Measurements from ENCODE around the gene DAB2IP.

GRCh38 chr9:121640491-121641223 is 10.8 kb upstream of the DAB2IP start:
- TF ChIP-seq NR1H2 (CRISPR knock-in tag; IDR thresholded peaks at IDR 0.05) (no peak), GABPB1 (CRISPR knock-in tag; IDR thresholded peaks at IDR 0.05) (no peak), RELA (CRISPR knock-in tag; IDR thresholded peaks at IDR 0.05; ENCODE audit: borderline replicate concordance) (no peak), RORB (CRISPR knock-in tag; IDR thresholded peaks at IDR 0.05) (no peak), SOX15 (CRISPR knock-in tag; IDR thresholded peaks at IDR 0.05) (no peak), FOXK1 (CRISPR knock-in tag; IDR thresholded peaks at IDR 0.05) (no peak), CREB1 (CRISPR knock-in tag; IDR thresholded peaks at IDR 0.05) (no peak), ZBTB43 (CRISPR knock-in tag; IDR thresholded peaks at IDR 0.05) (no peak), NFE2L1 (CRISPR knock-in tag; IDR thresholded peaks at IDR 0.05) (no peak), NR2C2 (CRISPR knock-in tag; IDR thresholded peaks at IDR 0.05) (no peak)
- TF ChIP-seq, protein P1, sequence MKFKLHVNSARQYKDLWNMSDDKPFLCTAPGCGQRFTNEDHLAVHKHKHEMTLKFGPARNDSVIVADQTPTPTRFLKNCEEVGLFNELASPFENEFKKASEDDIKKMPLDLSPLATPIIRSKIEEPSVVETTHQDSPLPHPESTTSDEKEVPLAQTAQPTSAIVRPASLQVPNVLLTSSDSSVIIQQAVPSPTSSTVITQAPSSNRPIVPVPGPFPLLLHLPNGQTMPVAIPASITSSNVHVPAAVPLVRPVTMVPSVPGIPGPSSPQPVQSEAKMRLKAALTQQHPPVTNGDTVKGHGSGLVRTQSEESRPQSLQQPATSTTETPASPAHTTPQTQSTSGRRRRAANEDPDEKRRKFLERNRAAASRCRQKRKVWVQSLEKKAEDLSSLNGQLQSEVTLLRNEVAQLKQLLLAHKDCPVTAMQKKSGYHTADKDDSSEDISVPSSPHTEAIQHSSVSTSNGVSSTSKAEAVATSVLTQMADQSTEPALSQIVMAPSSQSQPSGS (CRISPR knock-in tag; IDR thresholded peaks at IDR 0.05; ENCODE audit: borderline replicate concordance, low read depth) = no peak
- TF ChIP-seq, protein P2, sequence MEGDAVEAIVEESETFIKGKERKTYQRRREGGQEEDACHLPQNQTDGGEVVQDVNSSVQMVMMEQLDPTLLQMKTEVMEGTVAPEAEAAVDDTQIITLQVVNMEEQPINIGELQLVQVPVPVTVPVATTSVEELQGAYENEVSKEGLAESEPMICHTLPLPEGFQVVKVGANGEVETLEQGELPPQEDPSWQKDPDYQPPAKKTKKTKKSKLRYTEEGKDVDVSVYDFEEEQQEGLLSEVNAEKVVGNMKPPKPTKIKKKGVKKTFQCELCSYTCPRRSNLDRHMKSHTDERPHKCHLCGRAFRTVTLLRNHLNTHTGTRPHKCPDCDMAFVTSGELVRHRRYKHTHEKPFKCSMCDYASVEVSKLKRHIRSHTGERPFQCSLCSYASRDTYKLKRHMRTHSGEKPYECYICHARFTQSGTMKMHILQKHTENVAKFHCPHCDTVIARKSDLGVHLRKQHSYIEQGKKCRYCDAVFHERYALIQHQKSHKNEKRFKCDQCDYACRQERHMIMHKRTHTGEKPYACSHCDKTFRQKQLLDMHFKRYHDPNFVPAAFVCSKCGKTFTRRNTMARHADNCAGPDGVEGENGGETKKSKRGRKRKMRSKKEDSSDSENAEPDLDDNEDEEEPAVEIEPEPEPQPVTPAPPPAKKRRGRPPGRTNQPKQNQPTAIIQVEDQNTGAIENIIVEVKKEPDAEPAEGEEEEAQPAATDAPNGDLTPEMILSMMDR (IDR thresholded peaks at IDR 0.05) = no peak
- TF ChIP-seq, protein P3, sequence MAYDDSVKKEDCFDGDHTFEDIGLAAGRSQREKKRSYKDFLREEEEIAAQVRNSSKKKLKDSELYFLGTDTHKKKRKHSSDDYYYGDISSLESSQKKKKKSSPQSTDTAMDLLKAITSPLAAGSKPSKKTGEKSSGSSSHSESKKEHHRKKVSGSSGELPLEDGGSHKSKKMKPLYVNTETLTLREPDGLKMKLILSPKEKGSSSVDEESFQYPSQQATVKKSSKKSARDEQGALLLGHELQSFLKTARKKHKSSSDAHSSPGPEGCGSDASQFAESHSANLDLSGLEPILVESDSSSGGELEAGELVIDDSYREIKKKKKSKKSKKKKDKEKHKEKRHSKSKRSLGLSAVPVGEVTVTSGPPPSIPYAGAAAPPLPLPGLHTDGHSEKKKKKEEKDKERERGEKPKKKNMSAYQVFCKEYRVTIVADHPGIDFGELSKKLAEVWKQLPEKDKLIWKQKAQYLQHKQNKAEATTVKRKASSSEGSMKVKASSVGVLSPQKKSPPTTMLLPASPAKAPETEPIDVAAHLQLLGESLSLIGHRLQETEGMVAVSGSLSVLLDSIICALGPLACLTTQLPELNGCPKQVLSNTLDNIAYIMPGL (CRISPR knock-in tag; IDR thresholded peaks at IDR 0.05) = no peak
- TF ChIP-seq, protein P4, sequence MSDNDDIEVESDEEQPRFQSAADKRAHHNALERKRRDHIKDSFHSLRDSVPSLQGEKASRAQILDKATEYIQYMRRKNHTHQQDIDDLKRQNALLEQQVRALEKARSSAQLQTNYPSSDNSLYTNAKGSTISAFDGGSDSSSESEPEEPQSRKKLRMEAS (CRISPR knock-in tag; IDR thresholded peaks at IDR 0.05) = no peak
